Muscle of arm (tissue), 12 donors: ENCODE data around the gene NDUFA6. TPM values are rescaled to one million over a fixed set of nuclear protein-coding genes. Genes with fewer than 3 reads are reported as not detected.
"Not testable (repeated sequence)": the region's sequence is repeated elsewhere in the genome, so short reads cannot be mapped to it uniquely, and the experiment has no call there.

Source experiments
- DNase-seq: peaks from one replicate; pipeline ENCODE4 v3.0.0-alpha.2; 2013
- polyA plus RNA-seq, 12 donors: library from polyadenylated mRNA; unstranded; fragments of 120-200 nt; gene quantifications; one replicate each; pipeline ENCODE4 v1.2.1, GENCODE V29; 2013; ENCODE audit not compliant: insufficient read length in 12 of 12

The NDUFA6 gene
- polyA plus RNA-seq, 12 donors: 76.9 to 146 (median 95.8) TPM; not detected in 1

- DNase-seq: not testable (repeated sequence)
These were observed 29.9 kb upstream of the NDUFA6 start for GRCh38 chr22:42120231-42121021.

DNA sequence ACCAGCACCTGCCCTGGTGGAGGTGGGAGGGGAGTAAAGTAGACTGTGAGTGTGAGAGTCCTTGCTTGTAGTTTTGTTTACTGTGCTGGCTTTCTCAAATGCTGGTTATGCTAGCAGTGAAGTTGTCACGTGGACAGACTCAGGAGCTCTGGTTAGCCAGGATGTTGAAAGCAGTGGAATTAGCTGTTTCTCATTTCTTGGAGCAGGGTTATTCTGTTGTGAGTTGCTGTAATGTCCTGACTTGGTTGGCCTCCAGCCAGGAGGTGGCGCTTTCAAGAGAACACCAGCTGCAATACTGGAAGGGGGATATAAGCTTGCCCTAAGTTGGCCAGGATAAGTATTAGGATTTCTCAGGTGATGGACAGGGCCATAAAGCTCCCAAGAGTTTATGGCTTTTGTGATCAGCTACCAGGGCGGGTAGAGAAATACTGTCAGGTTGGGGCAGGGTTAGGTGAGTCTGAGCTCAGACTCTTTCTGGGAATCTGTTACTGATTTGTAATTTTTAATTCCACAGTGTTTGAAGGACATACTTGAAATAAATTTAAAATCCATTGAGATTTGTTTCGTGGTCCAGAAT, 26.4 kb upstream of the NDUFA6 start:
- DNase-seq: no peak

DNA sequence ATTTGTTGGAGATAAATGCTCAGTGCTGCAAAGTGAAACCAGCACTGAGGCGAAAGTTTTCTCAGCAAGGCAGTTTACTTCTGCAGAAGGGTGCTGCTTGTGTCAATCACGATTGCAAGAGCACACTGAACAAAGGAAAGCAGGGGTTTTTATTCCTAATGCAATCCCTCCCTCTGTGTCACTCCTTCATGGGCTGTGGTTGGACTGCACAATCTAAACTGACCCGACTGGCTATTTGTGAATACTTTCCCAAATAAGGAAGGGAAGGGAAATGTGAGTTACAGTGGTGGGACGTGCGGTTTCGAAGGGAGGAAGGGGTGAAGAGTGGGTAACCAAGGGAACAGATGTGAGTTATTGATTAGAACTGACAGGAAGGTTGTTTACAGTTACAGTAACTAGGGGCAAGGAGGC, 24.9 kb upstream of the NDUFA6 start:
- DNase-seq: not testable (repeated sequence)

- DNase-seq: no peak
These were observed 24.1 kb upstream of the NDUFA6 start for GRCh38 chr22:42114721-42115120.

DNA sequence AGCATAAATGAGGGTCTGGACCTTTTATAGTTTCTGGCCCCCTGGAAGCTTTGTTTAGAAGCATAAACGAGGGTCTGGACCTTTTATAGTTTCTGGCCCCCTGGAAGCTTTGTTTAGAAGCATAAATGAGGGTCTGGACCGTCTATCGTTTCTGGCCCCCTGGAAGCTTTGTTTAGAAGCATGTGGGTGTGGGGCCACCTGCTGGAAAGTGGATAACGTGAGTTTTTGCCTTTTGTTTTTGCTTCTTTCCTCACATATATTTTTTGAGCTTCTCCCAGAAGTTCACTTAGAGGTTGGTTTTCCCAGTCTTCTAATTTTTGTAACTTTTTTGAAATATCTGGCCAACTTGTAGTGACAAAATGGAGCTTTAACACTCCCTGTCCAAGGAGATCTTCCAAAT, 22.2 kb upstream of the NDUFA6 start:
- DNase-seq: not testable (repeated sequence)

- no peak for DNase-seq
These were observed 21.2 kb upstream of the NDUFA6 start for GRCh38 chr22:42111798-42112197.

- no peak for DNase-seq
These were observed 18.3 kb upstream of the NDUFA6 start for GRCh38 chr22:42108848-42109247.

- not testable (repeated sequence) for DNase-seq
These were observed 13.8 kb upstream of the NDUFA6 start for GRCh38 chr22:42104332-42104860.

GRCh38 chr22:42101199-42101598, 10.6 kb upstream of the NDUFA6 start:
- no peak for DNase-seq

DNA sequence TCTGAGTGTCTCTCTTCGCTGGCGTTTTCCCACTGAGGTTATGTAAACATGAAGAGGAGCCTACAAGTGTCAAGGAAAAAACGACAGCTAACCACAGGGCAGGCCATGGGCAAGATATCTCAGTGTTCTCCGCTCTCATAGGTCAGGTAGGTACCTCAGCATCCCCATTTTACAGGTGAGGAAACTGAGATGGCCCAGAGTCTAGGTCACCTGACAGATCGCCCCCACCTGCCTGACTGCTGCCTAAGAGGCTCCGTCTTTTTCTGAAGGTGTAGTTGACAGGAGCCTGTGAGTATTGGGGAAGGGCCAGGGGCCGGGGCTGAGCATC, 847 bp upstream of the NDUFA6 start:
- no peak for DNase-seq

GRCh38 chr22:42086051-42086450, 4.5 kb downstream of the NDUFA6 start:
- DNase-seq: no peak

DNA sequence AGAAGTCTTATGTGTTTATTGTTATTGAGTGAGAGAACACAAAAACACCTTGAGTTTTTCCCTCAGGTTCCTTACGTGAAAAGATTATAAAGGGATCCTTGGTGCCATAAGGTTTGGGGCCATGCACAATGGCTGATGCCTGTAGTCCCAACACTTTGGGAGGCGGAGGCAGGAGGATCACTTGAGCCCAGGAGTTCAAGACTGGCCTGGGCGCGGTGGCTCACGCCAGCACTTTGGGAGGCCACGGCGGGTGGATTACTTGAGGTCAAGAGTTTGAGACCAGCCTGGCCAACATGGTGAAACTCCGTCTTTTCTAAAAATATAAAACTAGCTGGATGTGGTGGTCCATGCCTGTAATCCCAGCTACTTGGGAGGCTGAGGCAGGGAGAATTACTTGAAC, 5.7 kb downstream of the NDUFA6 start:
- no peak for DNase-seq

- DNase-seq: no peak
These were observed 7.5 kb downstream of the NDUFA6 start for GRCh38 chr22:42083119-42083518.

GRCh38 chr22:42080287-42080686, 10.3 kb downstream of the NDUFA6 start:
- peak; percentile 53 for DNase-seq

- DNase-seq: peak; percentile 98
These were observed 11.0 kb downstream of the NDUFA6 start, which contains the start of gene SMDT1 for GRCh38 chr22:42079319-42080251. SMDT1 (plus strand) TSS chr22:42079700; CDS start chr22:42079769, 69 bp downstream.

DNA sequence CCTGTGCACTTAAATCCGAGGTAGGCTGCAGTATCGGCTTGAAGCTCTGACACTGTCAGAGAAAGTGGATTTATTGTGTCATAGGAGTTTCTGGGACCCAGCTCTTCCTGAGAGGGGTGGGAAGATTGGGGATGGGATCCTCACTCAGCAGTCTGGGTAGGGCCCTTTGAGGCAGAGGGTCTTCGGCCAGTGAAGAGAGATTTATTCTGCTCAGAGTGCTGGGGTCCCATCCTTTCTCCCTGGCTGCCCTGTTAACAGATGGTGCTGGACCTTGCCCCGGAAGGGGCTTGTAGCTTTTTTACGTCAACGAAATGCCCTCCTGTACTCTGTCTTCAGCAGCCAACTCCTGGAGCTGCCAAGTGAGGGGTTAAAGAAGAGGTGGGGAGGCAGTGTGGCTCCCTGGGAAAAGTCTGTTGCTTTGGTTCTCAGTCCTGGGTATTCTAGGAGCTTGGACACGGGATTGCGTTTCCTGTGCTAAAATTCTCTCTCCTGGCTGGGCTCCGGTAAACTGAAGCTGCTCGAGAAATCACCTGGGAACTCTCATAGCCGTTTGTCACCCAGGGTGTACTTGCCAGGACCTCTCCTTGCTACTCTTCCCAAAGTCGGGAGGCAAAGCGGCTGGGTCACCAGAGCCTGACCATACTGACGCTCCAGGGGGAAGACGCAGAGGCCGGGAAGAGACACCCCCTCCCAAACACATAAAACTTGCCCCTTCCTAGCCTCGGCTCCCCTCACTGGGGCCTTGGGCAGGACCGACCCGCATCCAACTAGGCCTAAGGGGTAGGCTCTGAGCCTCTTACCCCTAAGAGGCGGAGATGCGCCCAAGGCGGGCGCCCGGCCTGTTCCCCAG, 11.9 kb downstream of the NDUFA6 start:
- DNase-seq: no peak

DNA sequence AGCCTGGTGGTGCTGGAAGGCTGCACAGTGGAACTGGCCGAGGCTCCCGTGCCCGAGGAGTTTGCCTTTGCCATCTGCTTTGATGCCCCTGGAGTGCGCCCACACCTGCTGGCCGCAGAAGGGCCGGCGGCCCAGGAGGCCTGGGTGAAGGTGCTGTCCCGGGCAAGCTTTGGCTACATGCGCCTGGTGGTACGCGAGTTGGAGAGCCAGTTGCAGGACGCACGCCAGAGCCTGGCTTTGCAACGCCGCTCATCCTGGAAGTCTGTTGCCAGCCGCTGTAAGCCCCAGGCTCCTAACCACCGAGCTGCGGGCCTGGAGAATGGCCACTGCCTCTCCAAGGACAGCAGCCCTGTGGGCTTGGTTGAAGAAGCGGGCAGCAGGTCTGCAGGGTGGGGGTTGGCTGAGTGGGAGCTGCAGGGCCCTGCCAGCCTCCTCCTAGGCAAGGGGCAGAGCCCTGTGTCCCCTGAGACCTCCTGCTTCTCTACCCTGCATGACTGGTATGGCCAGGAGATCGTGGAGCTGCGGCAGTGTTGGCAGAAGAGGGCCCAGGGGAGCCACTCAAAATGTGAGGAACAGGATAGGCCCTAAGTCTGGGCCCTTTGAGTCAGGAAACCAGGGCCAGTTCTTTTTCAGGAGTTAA, 13.0 kb downstream of the NDUFA6 start:
- DNase-seq: no peak

GRCh38 chr22:42076764-42077485, 13.6 kb downstream of the NDUFA6 start:
- no peak for DNase-seq

GRCh38 chr22:42074846-42075676, 15.5 kb downstream of the NDUFA6 start:
- DNase-seq: no peak
